OCI-LY7 (cell line): ENCODE data around the gene NUP210. TPM values are rescaled to one million over a fixed set of nuclear protein-coding genes. Genes with fewer than 3 reads are reported as not detected.

Experiments used
- BruUV-seq: library from RNA; stranded (reverse); fragments of 400-500 nt; replicated peaks from 2 replicates; lab custom pipeline; 2021; lab: Mats Ljungman, UMichigan
- CTCF ChIA-PET: fragments of 300-600 bp; sonication (Branson Sonifier 250); formaldehyde crosslinking; loops from one replicate; lab custom pipeline; 2022; ENCODE audit warnings: antibody characterized with exemption; ENCODE audit not compliant: unreplicated experiment; lab: Charles Lee
- POLR2A ChIA-PET: fragments of 300-600 bp; sonication (Branson Sonifier 250); formaldehyde crosslinking; loops from one replicate; lab custom pipeline; 2022; ENCODE audit warnings: antibody characterized with exemption; lab: Charles Lee
- DNase-seq: peaks from one replicate; pipeline ENCODE4 v3.0.0-alpha.2; 2015; ENCODE audit warnings: low spot score
- H2AFZ ChIP-seq: fragments of 200-600 bp; sonication (generic), shearing (Covaris generic); 2 replicates; pipeline ENCODE4 v1.6.1; 2014; ENCODE audit warnings: mild to moderate bottlenecking, antibody characterized with exemption, low read length, moderate library complexity
- H3K27ac ChIP-seq: fragments of 200-600 bp; sonication (generic); 2 replicates; pipeline ENCODE4 v1.5.1; 2014; ENCODE audit warnings: mixed run types, low read depth, mild to moderate bottlenecking, moderate library complexity, low read length, inconsistent platforms; ENCODE audit not compliant: poor library complexity, severe bottlenecking
- H3K36me3 ChIP-seq: fragments of 200-600 bp; sonication (generic); 2 replicates; pipeline ENCODE4 v1.6.1; 2014; ENCODE audit warnings: mild to moderate bottlenecking, antibody characterized with exemption, low read length, moderate library complexity, mixed read lengths; ENCODE audit not compliant: insufficient read depth
- H3K4me1 ChIP-seq: fragments of 200-600 bp; sonication (generic); 2 replicates; pipeline ENCODE4 v1.5.1; 2014; ENCODE audit warnings: mild to moderate bottlenecking, low read length; ENCODE audit not compliant: insufficient read depth, poor library complexity, severe bottlenecking
- H3K4me2 ChIP-seq: fragments of 200-600 bp; sonication (generic); 2 replicates; pipeline ENCODE4 v1.6.1; 2014; ENCODE audit warnings: mild to moderate bottlenecking, low read length
- H3K4me3 ChIP-seq: fragments of 200-600 bp; sonication (generic); 2 replicates; pipeline ENCODE4 v1.5.1; 2014; ENCODE audit warnings: mild to moderate bottlenecking, low read depth, low read length; ENCODE audit not compliant: poor library complexity, severe bottlenecking
- H3K79me2 ChIP-seq: fragments of 200-600 bp; sonication (generic); 2 replicates; pipeline ENCODE4 v1.6.1; 2016; ENCODE audit warnings: low read depth, mild to moderate bottlenecking, low read length, moderate library complexity, mixed read lengths; ENCODE audit not compliant: insufficient read depth
- H3K9me2 ChIP-seq: fragments of 200-600 bp; sonication (generic); 2 replicates; pipeline ENCODE4 v1.6.1; 2016; ENCODE audit warnings: mild to moderate bottlenecking, low read length, mixed read lengths; ENCODE audit not compliant: insufficient read depth
- H3K9me3 ChIP-seq: fragments of 200-600 bp; sonication (generic); 2 replicates; pipeline ENCODE4 v1.6.1; 2014; ENCODE audit warnings: mild to moderate bottlenecking, mixed run types, low read length, mixed read lengths
- H4K20me1 ChIP-seq: fragments of 200-600 bp; sonication (generic); 2 replicates; pipeline ENCODE4 v1.6.1; 2014; ENCODE audit warnings: mild to moderate bottlenecking, antibody characterized with exemption, low read length, moderate library complexity, mixed read lengths; ENCODE audit not compliant: insufficient read depth
- EZH2phosphoT487 ChIP-seq: fragments of 200-600 bp; sonication (generic); IDR thresholded peaks from 2 replicates; pipeline ENCODE4 v1.6.1; 2018; ENCODE audit warnings: low read depth, borderline replicate concordance, mild to moderate bottlenecking, mixed run types, antibody characterized with exemption, low read length, moderate library complexity, mixed read lengths
- intact Hi-C: fragments of 100-400 bp; cut with micrococcal nuclease; formaldehyde crosslinking; loops from one replicate; pipeline ENCODE4 v1.10.0; 2022; ENCODE audit not compliant: unreplicated experiment
- small RNA-seq: library from RNA; depleted of rRNA; stranded (forward); fragments of <200 nt; gene quantifications from one replicate; pipeline ENCODE3, GENCODE V24; 2014
- total RNA-seq, 2 experiments: library from RNA; depleted of rRNA in 1 of 2; stranded (reverse); fragments of >200 nt in 1 of 2; shearing (Covaris generic) in 1 of 2; gene quantifications; 2 replicates each; pipeline ENCODE4 v1.2.3, GENCODE V29; 2014 to 2022
- TF ChIP-seq, protein P1 (sequence below): fragments of 200-600 bp; sonication (generic); conservative IDR thresholded peaks from 2 replicates; pipeline ENCODE4 v1.5.1; 2014; ENCODE audit warnings: mild to moderate bottlenecking, antibody characterized with exemption, low read length, moderate library complexity, mixed read lengths

The NUP210 gene
- total RNA-seq, 2 experiments from 2014 or later: 195 to 232 TPM

GRCh38 chr3:13268120-13268519, 152.0 kb downstream of the NUP210 start:
- H3K9me2 ChIP-seq: no peaks in the 10 kb centered on the region

GRCh38 chr3:13266651-13267362, 153.3 kb downstream of the NUP210 start:
- no peak overlapping the region for H2AFZ ChIP-seq
- H3K4me2 ChIP-seq: no peak overlapping the region
- no peak for DNase-seq
- H4K20me1 ChIP-seq: no peaks in the 10 kb centered on the region
- H3K36me3 ChIP-seq: no peaks in the 10 kb centered on the region
- POLR2A ChIA-PET: interaction anchor here (1.1 kb wide), 1 partner anchor 185 kb away, joined by 7 read pairs; no protein-coding TSS in a partner anchor
- H3K4me3 ChIP-seq: no peak overlapping the region
- no peaks in the 10 kb centered on the region for H3K79me2 ChIP-seq
- intact Hi-C loops: no loop called here
- BruUV-seq: no TSS peak
- H3K4me1 ChIP-seq: peaks cover 15% of the 10 kb centered on the region
- CTCF ChIA-PET: no interaction called here
- TF ChIP-seq, protein P1, sequence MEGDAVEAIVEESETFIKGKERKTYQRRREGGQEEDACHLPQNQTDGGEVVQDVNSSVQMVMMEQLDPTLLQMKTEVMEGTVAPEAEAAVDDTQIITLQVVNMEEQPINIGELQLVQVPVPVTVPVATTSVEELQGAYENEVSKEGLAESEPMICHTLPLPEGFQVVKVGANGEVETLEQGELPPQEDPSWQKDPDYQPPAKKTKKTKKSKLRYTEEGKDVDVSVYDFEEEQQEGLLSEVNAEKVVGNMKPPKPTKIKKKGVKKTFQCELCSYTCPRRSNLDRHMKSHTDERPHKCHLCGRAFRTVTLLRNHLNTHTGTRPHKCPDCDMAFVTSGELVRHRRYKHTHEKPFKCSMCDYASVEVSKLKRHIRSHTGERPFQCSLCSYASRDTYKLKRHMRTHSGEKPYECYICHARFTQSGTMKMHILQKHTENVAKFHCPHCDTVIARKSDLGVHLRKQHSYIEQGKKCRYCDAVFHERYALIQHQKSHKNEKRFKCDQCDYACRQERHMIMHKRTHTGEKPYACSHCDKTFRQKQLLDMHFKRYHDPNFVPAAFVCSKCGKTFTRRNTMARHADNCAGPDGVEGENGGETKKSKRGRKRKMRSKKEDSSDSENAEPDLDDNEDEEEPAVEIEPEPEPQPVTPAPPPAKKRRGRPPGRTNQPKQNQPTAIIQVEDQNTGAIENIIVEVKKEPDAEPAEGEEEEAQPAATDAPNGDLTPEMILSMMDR: no peak
- TF ChIP-seq EZH2phosphoT487: no peak
- no peaks in the 10 kb centered on the region for H3K9me3 ChIP-seq
- no peak overlapping the region for H3K27ac ChIP-seq
- no peaks in the 10 kb centered on the region for H3K9me2 ChIP-seq

More at GRCh38 chr3:13268120-13268519, 152.0 kb downstream of the NUP210 start:
- ChIA-PET POLR2A (no interaction called here), CTCF (no interaction called here)
- no peaks in the 10 kb centered on the region for H3K36me3 ChIP-seq
- H3K9me3 ChIP-seq: no peaks in the 10 kb centered on the region
- no peak overlapping the region for H3K4me2 ChIP-seq
- TF ChIP-seq, protein P1: no peak
- TF ChIP-seq EZH2phosphoT487: no peak
- H2AFZ ChIP-seq: no peak overlapping the region
- BruUV-seq: no TSS peak
- H3K4me3 ChIP-seq: no peak overlapping the region
- intact Hi-C loops: no loop called here
- H4K20me1 ChIP-seq: no peaks in the 10 kb centered on the region
- no peak for DNase-seq
- H3K27ac ChIP-seq: no peak overlapping the region
- H3K79me2 ChIP-seq: no peaks in the 10 kb centered on the region
- peaks cover 2% of the 10 kb centered on the region for H3K4me1 ChIP-seq

Small RNA genes within 50 kb of the gene (small RNA-seq; reads per million reads assigned to genes)
- gene AC027124.2: not detected

Other genes starting within 250 kb of the NUP210 start
- gene HDAC11, start 60.0 kb upstream of the NUP210 start, total RNA-seq (2014; rRNA removed; shearing (Covaris generic)): 0.18 and 1.1 TPM in 2 replicates
- gene HDAC11, start 60.0 kb upstream of the NUP210 start, total RNA-seq (2022): 0.74 and 1.3 TPM in 2 replicates
- gene FBLN2, start 128.8 kb upstream of the NUP210 start, total RNA-seq (2014; rRNA removed; shearing (Covaris generic)): not detected in 2 replicates
- not detected in 2 replicates for gene FBLN2, start 128.8 kb upstream of the NUP210 start, total RNA-seq (2022)